IPS-NIHi11 (cell line): ENCODE results near the gene CD180.

Source experiments
- DNase-seq: peaks from one replicate; pipeline ENCODE4 v3.0.0; 2012; ENCODE audit warnings: mixed read lengths, low spot score

Gene CD180

GRCh38 chr5:67196537-67197059, at the start of gene CD180:
CD180 (minus strand) TSS chr5:67196799; CDS start chr5:67196641, 158 bp downstream.
- DNase-seq = no peak

DNA sequence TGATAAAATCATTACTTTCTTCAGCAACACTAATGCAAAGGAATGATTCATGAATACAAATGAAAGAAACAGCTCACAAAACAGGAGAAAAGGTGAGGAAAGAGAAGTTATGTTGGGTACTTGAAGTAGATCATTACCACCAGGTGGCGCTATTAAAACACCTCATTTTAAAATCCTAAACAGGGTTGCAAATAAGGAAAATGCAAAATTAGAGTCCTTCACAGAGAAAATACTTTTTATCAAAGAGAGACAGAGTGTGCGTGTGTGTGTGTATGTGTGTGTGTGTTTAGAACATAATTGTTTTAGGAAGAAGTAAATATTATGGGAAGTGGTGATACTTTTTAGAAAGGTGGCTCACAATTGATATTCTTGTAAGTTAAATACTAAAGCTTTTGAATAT, 49.5 kb upstream of the CD180 start:
- DNase-seq = peak; percentile 40

DNA sequence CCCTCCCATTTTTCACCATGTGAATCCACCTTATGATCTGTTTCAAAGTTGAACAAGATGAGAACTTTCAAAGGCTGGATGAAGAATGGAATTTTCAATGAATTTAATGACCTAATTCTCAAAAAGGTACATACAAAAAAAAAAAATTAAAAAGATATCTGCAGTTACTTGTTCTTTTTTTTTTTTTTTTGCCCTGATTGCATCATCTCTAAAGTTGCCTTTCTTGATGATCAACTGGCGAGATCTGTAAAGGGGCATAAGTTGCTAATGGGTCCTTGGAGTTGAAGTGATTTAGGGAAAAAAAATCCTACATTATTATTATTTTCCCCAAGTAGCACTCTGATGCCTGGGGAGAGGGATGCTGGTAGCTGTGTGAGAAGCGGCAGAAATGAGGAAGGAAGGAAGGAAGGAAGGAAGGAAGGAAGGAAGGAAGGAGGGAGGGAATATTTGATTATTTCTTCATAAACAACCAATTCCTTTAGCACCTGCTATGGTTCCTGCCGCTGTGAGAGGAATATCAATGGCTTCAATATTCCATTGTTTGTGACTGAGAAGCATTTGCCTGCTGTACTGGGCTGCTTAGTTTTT, 48.8 kb upstream of the CD180 start:
- DNase-seq = no peak

GRCh38 chr5:67244345-67244793, 47.8 kb upstream of the CD180 start:
- DNase-seq = no peak

GRCh38 chr5:67243944-67244343, 47.3 kb upstream of the CD180 start:
- DNase-seq = no peak

- DNase-seq = no peak
These were observed 46.8 kb upstream of the CD180 start for GRCh38 chr5:67243349-67243748.

DNA sequence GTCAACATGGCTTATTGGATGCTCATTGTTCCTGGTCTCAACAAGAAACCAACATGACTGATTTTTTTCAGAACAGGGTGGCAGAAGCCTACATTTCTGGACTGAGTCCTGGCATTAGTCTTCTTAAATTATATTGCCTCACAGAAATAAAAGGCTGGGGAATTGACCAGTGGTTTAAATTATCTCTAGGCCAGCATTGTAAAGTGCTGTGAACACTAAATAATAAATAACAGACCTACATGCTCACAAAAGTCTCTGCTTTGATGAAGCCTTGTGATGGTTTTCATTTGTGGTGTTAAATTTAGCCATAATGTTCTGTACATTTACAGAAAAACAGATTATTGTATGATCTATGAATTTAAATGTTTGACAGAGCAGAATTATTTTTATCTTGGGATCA, 44.7 kb upstream of the CD180 start:
- DNase-seq = no peak

DNA sequence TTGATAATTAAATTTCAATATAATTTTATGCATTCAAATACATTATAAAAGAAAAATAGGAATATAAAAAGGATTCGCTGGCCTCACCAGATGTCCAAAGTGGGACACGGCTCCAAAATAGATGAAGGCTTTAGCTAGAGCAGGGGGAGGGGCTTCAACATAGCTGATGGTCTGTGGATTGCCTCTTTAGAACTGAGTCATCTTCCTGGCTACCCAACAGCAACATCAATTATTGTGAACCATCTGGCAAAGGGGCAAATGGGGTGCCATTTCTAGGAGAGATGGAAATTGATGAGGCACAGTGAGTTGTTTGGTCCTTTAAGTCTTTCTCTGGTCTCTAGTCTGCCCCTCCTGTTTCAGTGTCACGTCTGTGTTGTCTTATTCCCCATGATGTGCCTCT, 44.2 kb upstream of the CD180 start:
- no peak for DNase-seq

DNA sequence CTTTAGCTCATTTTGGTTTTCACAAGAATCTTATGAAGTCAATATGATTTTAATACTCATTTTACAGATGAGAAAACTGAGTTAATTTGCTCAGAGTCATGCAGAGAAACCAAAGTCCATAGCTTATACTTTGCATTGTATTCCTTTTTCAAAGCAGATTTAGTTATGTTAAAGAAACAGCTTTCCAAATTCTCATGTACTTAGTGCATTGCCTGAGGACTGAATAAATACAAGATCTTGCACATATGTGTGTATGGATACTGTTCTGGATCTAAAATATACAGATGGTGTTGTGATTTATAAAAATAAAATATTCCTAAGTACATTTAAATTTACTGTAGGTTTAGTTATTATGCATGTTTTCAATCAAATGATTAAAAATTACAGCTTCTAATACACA, 43.5 kb upstream of the CD180 start:
- no peak for DNase-seq

GRCh38 chr5:67238191-67238590, 41.6 kb upstream of the CD180 start:
- DNase-seq = no peak

DNA sequence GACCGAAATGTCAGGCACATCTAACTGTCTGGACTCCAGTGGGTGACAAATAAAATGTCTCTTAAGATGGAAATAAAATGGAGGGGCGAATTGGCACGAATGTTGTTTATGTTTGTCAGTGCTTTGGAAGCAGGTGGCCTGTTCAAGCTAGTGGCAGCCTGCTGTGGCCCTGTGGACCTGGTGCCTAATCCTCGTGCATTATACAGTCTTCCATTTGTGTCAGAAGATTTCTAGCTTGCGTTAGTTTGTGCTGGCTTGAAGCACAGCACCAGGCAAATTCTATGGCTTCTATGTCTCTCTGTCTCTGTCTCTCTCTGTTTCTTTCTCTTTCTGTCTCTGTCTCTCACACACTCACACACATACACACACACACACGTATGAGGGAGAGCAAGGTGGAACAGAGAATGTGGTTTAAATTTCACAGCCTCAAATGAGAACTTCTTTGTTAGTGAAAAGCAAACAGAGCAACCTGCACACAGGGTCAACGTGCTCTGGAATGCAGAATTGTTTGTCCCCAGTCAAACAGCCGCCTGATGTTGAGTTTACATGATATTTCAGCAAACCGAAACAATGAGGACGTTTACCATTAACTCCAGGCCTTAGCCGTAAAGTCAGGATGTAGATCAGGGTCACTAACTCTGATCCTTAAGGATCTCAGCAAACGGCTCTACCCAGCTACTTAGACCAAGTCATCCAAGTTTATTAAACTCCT, 39.0 kb upstream of the CD180 start:
- DNase-seq = no peak

DNA sequence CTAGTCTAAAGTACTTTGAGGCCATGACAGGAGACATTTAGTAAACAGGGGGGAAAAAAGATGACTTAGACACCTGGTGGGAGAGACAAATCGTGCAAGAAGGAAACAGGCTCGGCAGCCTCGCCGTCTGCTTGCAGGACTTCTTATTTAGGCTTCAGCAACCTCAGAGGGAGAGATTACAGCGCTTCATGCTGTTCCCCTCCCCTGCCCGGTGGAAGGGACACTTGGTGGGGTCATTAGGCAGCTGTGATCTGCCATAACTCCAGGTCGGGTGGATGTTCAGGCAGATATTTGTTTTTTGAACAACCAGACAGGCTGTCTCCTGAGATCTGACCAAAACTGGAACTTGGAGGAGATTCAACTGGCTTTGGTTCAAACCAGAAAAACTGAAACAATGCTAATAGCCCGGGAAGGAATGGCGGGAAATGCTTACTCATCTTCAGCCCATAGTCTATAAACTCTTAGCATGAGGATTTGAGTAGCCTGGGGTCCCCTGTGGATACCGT, 38.1 kb upstream of the CD180 start:
- no peak for DNase-seq

DNA sequence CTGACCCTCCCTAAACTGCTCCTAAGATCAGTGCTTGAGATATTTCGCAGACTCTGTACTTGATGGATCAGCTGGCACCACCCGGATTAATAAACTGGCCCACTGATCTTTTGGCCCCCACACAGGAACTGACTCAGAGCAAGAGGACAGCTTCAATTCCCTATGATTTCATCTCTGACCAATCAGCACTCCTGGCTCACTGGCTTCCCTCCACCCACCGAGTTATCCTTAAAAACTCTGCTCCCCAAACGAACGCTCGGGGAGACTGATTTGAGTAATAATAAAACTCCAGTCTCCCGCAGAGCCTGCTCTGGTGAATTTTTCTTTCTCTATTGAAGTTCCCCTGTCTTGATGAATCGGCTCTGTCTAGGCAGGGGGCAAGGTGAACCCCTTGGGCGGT, 36.5 kb upstream of the CD180 start:
- no peak for DNase-seq

- DNase-seq = no peak
These were observed 26.6 kb upstream of the CD180 start for GRCh38 chr5:67223211-67223610.

- DNase-seq = no peak
These were observed 25.8 kb upstream of the CD180 start for GRCh38 chr5:67222243-67223025.

- no peak for DNase-seq
These were observed 25.1 kb upstream of the CD180 start for GRCh38 chr5:67221487-67222242.

DNA sequence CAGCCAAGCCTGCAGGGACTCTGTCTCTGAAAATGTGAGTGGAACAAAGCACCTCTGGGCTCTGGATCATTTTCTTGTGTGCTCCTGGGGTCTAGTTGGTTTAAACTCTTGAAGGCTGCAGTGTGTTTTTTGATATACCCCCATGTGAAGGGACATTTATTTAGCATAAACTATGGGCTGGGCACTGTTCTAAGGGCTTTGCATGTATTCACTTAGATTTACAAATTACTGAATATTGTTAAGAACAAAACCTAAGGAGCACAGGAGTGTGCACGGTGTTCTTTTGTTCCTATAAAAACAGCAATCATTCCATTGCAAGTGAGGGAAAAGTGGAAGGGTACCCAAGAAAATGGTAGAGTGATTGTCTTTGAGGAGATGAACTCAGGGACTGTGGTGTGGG, 20.0 kb upstream of the CD180 start:
- DNase-seq = no peak

GRCh38 chr5:67215519-67216471, 19.2 kb upstream of the CD180 start:
- no peak for DNase-seq

- no peak for DNase-seq
These were observed 18.3 kb upstream of the CD180 start for GRCh38 chr5:67214707-67215447.

DNA sequence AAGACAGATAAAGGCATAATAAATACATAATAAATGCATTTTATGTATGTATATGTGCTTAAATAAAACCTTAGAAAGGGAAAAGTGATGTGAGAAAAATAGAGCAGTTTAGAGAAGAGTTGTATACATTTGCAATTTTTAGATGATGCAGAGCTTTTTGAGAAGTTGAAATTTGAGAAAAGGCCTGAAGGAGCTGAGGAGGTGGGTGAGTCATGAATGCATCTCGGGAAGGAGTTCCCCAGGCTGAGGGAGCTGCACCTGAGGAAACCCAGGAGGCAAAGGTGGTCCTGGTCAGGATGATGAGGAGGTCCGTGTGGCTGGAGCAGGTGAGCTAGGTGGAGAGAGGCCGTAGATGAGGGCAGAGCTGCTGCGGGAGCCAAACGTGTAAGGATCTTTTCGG, 17.4 kb upstream of the CD180 start:
- no peak for DNase-seq
